SK-N-SH (cell line): ENCODE results near the gene NPY1R.

ENCODE experiments used
- FOXM1 ChIP-seq: IDR thresholded peaks from 2 replicates; pipeline ENCODE4 v1.4.0; 2012; ENCODE audit warnings: low read depth, mild to moderate bottlenecking
- RCOR1 ChIP-seq: fragments of 150-350 bp; IDR thresholded peaks from 2 replicates; pipeline ENCODE4 v1.6.1; 2017; ENCODE audit warnings: antibody characterized with exemption, low read length
- TAF1 ChIP-seq: IDR thresholded peaks from 2 replicates; pipeline ENCODE4 v1.6.1; 2012; ENCODE audit warnings: low read depth, mild to moderate bottlenecking, low read length, moderate library complexity, borderline replicate concordance
- TF ChIP-seq, protein P1 (sequence below): fragments of 200-600 bp; sonication (generic); IDR thresholded peaks from 2 replicates; pipeline ENCODE4 v1.6.1; 2017; ENCODE audit warnings: antibody characterized with exemption, mild to moderate bottlenecking, moderate library complexity

DNA sequence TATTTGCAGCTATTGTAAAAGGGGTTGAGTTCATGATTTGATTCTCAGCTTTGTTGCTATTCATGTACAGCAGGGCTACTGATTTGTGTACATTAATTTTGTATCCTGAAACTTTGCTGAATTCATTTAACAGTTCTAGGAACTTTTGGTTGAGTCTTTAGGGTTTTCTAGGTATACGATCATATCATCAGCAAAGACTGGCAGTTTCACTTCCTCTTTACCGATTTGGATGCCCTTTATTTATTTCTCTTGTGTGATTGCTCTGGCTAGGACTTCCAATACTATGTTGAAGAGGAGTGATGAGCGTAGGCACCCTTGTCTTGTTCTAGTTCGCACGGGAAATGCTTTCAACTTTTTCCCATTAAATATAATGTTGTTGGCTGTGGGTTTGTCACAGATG is 48.1 kb downstream of the NPY1R start:
- TF ChIP-seq, protein P1, sequence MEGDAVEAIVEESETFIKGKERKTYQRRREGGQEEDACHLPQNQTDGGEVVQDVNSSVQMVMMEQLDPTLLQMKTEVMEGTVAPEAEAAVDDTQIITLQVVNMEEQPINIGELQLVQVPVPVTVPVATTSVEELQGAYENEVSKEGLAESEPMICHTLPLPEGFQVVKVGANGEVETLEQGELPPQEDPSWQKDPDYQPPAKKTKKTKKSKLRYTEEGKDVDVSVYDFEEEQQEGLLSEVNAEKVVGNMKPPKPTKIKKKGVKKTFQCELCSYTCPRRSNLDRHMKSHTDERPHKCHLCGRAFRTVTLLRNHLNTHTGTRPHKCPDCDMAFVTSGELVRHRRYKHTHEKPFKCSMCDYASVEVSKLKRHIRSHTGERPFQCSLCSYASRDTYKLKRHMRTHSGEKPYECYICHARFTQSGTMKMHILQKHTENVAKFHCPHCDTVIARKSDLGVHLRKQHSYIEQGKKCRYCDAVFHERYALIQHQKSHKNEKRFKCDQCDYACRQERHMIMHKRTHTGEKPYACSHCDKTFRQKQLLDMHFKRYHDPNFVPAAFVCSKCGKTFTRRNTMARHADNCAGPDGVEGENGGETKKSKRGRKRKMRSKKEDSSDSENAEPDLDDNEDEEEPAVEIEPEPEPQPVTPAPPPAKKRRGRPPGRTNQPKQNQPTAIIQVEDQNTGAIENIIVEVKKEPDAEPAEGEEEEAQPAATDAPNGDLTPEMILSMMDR = no peak
- no peak for TF ChIP-seq TAF1
- TF ChIP-seq RCOR1 = no peak
- no peak for TF ChIP-seq FOXM1
